Measurements from ENCODE around the gene NDUFV2.

- TF ChIP-seq CTCF (IDR thresholded peaks at IDR 0.05; ENCODE audit: extremely low read depth in 1 of 2, insufficient read depth in 1 of 2, low read depth in 1 of 2, low read length in 2 of 2): no peak
- no peak for TF ChIP-seq POLR2A (IDR thresholded peaks at IDR 0.05; ENCODE audit: low read depth, low read length)
- no peak for TF ChIP-seq POLR2AphosphoS5 (IDR thresholded peaks at IDR 0.05; ENCODE audit: insufficient read depth, low read depth, low read length)
Observed at GRCh38 chr18:9124824-9125223, 22.3 kb downstream of the NDUFV2 start.

All from endothelial cell of umbilical vein (primary cell).